Measurements from ENCODE around the gene SERPINA1.

SERPINA1 gene

GRCh38 chr14:94337274-94337673 is 51.1 kb downstream of the SERPINA1 start:
- H3K27ac ChIP-seq (ENCODE audit: insufficient read depth, low read length, poor library complexity, severe bottlenecking): no peak overlapping the region
- H3K27me3 ChIP-seq (replicated peaks; ENCODE audit: control insufficient read depth, insufficient read depth, low read length, poor library complexity, severe bottlenecking): no peaks in the 10 kb centered on the region
- no peaks in the 10 kb centered on the region for H3K4me1 ChIP-seq (ENCODE audit: control insufficient read depth, insufficient read depth, low read length, poor library complexity, severe bottlenecking)
- no peak for DNase-seq
- H3K36me3 ChIP-seq (ENCODE audit: control insufficient read depth, insufficient read depth, low read length): no peaks in the 10 kb centered on the region
- no peak overlapping the region for H3K4me3 ChIP-seq (ENCODE audit: insufficient read depth, low read depth, low read length, poor library complexity, severe bottlenecking)
- no peaks in the 10 kb centered on the region for H3K9me3 ChIP-seq (ENCODE audit: control insufficient read depth, low read length)

- no peak for DNase-seq
- H3K36me3 ChIP-seq (ENCODE audit: control insufficient read depth, insufficient read depth, low read length): no peaks in the 10 kb centered on the region
- no peak overlapping the region for H3K4me3 ChIP-seq (ENCODE audit: insufficient read depth, low read depth, low read length, poor library complexity, severe bottlenecking)
- H3K4me1 ChIP-seq (ENCODE audit: control insufficient read depth, insufficient read depth, low read length, poor library complexity, severe bottlenecking): no peaks in the 10 kb centered on the region
- no peak overlapping the region for H3K27ac ChIP-seq (ENCODE audit: insufficient read depth, low read length, poor library complexity, severe bottlenecking)
- H3K9me3 ChIP-seq (ENCODE audit: control insufficient read depth, low read length): no peaks in the 10 kb centered on the region
- H3K27me3 ChIP-seq (replicated peaks; ENCODE audit: control insufficient read depth, insufficient read depth, low read length, poor library complexity, severe bottlenecking): no peaks in the 10 kb centered on the region
Measured at GRCh38 chr14:94334872-94335271, 53.5 kb downstream of the SERPINA1 start.

- no peaks in the 10 kb centered on the region for H3K9me3 ChIP-seq (ENCODE audit: control insufficient read depth, low read length)
- H3K4me1 ChIP-seq (ENCODE audit: control insufficient read depth, insufficient read depth, low read length, poor library complexity, severe bottlenecking): no peaks in the 10 kb centered on the region
- no peaks in the 10 kb centered on the region for H3K36me3 ChIP-seq (ENCODE audit: control insufficient read depth, insufficient read depth, low read length)
Measured at GRCh38 chr14:94332587-94332986, 55.8 kb downstream of the SERPINA1 start.

GRCh38 chr14:94332063-94332583 is 56.3 kb downstream of the SERPINA1 start:
- H3K36me3 ChIP-seq (ENCODE audit: control insufficient read depth, insufficient read depth, low read length): no peaks in the 10 kb centered on the region
- H3K9me3 ChIP-seq (ENCODE audit: control insufficient read depth, low read length): no peaks in the 10 kb centered on the region
- DNase-seq: no peak
- H3K27ac ChIP-seq (ENCODE audit: insufficient read depth, low read length, poor library complexity, severe bottlenecking): no peak overlapping the region
- no peak overlapping the region for H3K4me3 ChIP-seq (ENCODE audit: insufficient read depth, low read depth, low read length, poor library complexity, severe bottlenecking)
- no peaks in the 10 kb centered on the region for H3K27me3 ChIP-seq (replicated peaks; ENCODE audit: control insufficient read depth, insufficient read depth, low read length, poor library complexity, severe bottlenecking)
- H3K4me1 ChIP-seq (ENCODE audit: control insufficient read depth, insufficient read depth, low read length, poor library complexity, severe bottlenecking): no peaks in the 10 kb centered on the region

More at GRCh38 chr14:94332587-94332986, 55.8 kb downstream of the SERPINA1 start:
- DNase-seq: no peak
- no peak overlapping the region for H3K4me3 ChIP-seq (ENCODE audit: insufficient read depth, low read depth, low read length, poor library complexity, severe bottlenecking)
- no peaks in the 10 kb centered on the region for H3K27me3 ChIP-seq (replicated peaks; ENCODE audit: control insufficient read depth, insufficient read depth, low read length, poor library complexity, severe bottlenecking)
- H3K27ac ChIP-seq (ENCODE audit: insufficient read depth, low read length, poor library complexity, severe bottlenecking): no peak overlapping the region

GRCh38 chr14:94331462-94331861 is 56.9 kb downstream of the SERPINA1 start:
- H3K4me3 ChIP-seq (ENCODE audit: insufficient read depth, low read depth, low read length, poor library complexity, severe bottlenecking): no peak overlapping the region
- H3K27ac ChIP-seq (ENCODE audit: insufficient read depth, low read length, poor library complexity, severe bottlenecking): no peak overlapping the region
- no peaks in the 10 kb centered on the region for H3K36me3 ChIP-seq (ENCODE audit: control insufficient read depth, insufficient read depth, low read length)
- no peak for DNase-seq
- H3K9me3 ChIP-seq (ENCODE audit: control insufficient read depth, low read length): no peaks in the 10 kb centered on the region
- H3K4me1 ChIP-seq (ENCODE audit: control insufficient read depth, insufficient read depth, low read length, poor library complexity, severe bottlenecking): no peaks in the 10 kb centered on the region
- H3K27me3 ChIP-seq (replicated peaks; ENCODE audit: control insufficient read depth, insufficient read depth, low read length, poor library complexity, severe bottlenecking): no peaks in the 10 kb centered on the region

GRCh38 chr14:94330857-94331256 is 57.5 kb downstream of the SERPINA1 start:
- Histone ChIP-seq H3K27ac (ENCODE audit: insufficient read depth, low read length, poor library complexity, severe bottlenecking) (no peak overlapping the region), H3K4me3 (ENCODE audit: insufficient read depth, low read depth, low read length, poor library complexity, severe bottlenecking) (no peak overlapping the region), H3K36me3 (ENCODE audit: control insufficient read depth, insufficient read depth, low read length) (no peaks in the 10 kb centered on the region), H3K4me1 (ENCODE audit: control insufficient read depth, insufficient read depth, low read length, poor library complexity, severe bottlenecking) (no peaks in the 10 kb centered on the region), H3K27me3 (replicated peaks; ENCODE audit: control insufficient read depth, insufficient read depth, low read length, poor library complexity, severe bottlenecking) (no peaks in the 10 kb centered on the region), H3K9me3 (ENCODE audit: control insufficient read depth, low read length) (no peaks in the 10 kb centered on the region)
- no peak for DNase-seq

- Histone ChIP-seq H3K27me3 (replicated peaks; ENCODE audit: control insufficient read depth, insufficient read depth, low read length, poor library complexity, severe bottlenecking) (no peaks in the 10 kb centered on the region), H3K9me3 (ENCODE audit: control insufficient read depth, low read length) (no peaks in the 10 kb centered on the region), H3K36me3 (ENCODE audit: control insufficient read depth, insufficient read depth, low read length) (no peaks in the 10 kb centered on the region), H3K4me1 (ENCODE audit: control insufficient read depth, insufficient read depth, low read length, poor library complexity, severe bottlenecking) (no peaks in the 10 kb centered on the region), H3K4me3 (ENCODE audit: insufficient read depth, low read depth, low read length, poor library complexity, severe bottlenecking) (no peak overlapping the region), H3K27ac (ENCODE audit: insufficient read depth, low read length, poor library complexity, severe bottlenecking) (no peak overlapping the region)
- no peak for DNase-seq
Measured at GRCh38 chr14:94330432-94330831, 58.0 kb downstream of the SERPINA1 start.

GRCh38 chr14:94329857-94330256 is 58.5 kb downstream of the SERPINA1 start:
- no peaks in the 10 kb centered on the region for H3K27me3 ChIP-seq (replicated peaks; ENCODE audit: control insufficient read depth, insufficient read depth, low read length, poor library complexity, severe bottlenecking)
- H3K4me3 ChIP-seq (ENCODE audit: insufficient read depth, low read depth, low read length, poor library complexity, severe bottlenecking): no peak overlapping the region
- no peaks in the 10 kb centered on the region for H3K9me3 ChIP-seq (ENCODE audit: control insufficient read depth, low read length)
- no peak for DNase-seq
- H3K4me1 ChIP-seq (ENCODE audit: control insufficient read depth, insufficient read depth, low read length, poor library complexity, severe bottlenecking): no peaks in the 10 kb centered on the region
- H3K27ac ChIP-seq (ENCODE audit: insufficient read depth, low read length, poor library complexity, severe bottlenecking): no peak overlapping the region
- H3K36me3 ChIP-seq (ENCODE audit: control insufficient read depth, insufficient read depth, low read length): no peaks in the 10 kb centered on the region

- Histone ChIP-seq H3K27ac (ENCODE audit: insufficient read depth, low read length, poor library complexity, severe bottlenecking) (no peak overlapping the region), H3K36me3 (ENCODE audit: control insufficient read depth, insufficient read depth, low read length) (no peaks in the 10 kb centered on the region), H3K27me3 (replicated peaks; ENCODE audit: control insufficient read depth, insufficient read depth, low read length, poor library complexity, severe bottlenecking) (no peaks in the 10 kb centered on the region), H3K4me3 (ENCODE audit: insufficient read depth, low read depth, low read length, poor library complexity, severe bottlenecking) (no peak overlapping the region), H3K9me3 (ENCODE audit: control insufficient read depth, low read length) (no peaks in the 10 kb centered on the region), H3K4me1 (ENCODE audit: control insufficient read depth, insufficient read depth, low read length, poor library complexity, severe bottlenecking) (no peaks in the 10 kb centered on the region)
- no peak for DNase-seq
Measured at GRCh38 chr14:94328196-94328595, 60.2 kb downstream of the SERPINA1 start.
